ENCODE measurements around the gene CEP97. TPM values are rescaled to one million over a fixed set of nuclear protein-coding genes. Genes with fewer than 3 reads are reported as not detected.
A peak's percentile ranks its signal among the peaks of the same experiment; 100 is the strongest.

The CEP97 gene
- total RNA-seq, 1 experiment from 2014 or later = 6.1 TPM

- in situ Hi-C loops (cut with HindIII; ENCODE audit: low pct_unique_long_range_greater_than_20kb, low sequenced_read_pairs) = no loop called here
- DNase-seq (ENCODE audit: low read depth) = no peak
These were observed 82.1 kb downstream of the CEP97 start for GRCh38 chr3:101806491-101806890.

DNA sequence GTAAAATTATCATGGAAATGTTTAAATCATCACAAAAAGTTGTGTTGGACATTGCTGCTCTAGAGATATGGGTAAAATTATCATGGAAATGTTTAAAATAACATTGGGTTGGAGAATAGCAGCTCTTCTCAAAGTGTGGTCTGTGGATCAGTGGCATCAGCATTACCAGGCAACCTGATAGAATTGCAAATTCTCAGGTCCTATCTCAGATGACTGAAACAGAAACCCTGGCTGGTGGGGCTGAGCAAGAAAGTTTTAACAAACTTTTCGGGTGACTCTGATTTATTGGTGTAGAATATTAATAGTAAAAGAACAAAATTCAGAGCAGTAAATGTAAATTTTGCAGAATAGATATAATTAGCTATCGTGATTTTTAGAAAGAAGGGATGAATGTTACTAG lies 83.5 kb downstream of the CEP97 start:
- in situ Hi-C loops (cut with HindIII; ENCODE audit: low pct_unique_long_range_greater_than_20kb, low sequenced_read_pairs) = no loop called here
- DNase-seq (ENCODE audit: low read depth) = no peak

GRCh38 chr3:101809178-101810021 lies 85.0 kb downstream of the CEP97 start:
- peak; percentile 39 for DNase-seq (ENCODE audit: low read depth)
- in situ Hi-C loops (cut with HindIII; ENCODE audit: low pct_unique_long_range_greater_than_20kb, low sequenced_read_pairs) = no loop called here

GRCh38 chr3:101810022-101810418 lies 85.6 kb downstream of the CEP97 start:
- no peak for DNase-seq (ENCODE audit: low read depth)
- in situ Hi-C loops (cut with HindIII; ENCODE audit: low pct_unique_long_range_greater_than_20kb, low sequenced_read_pairs) = no loop called here

DNA sequence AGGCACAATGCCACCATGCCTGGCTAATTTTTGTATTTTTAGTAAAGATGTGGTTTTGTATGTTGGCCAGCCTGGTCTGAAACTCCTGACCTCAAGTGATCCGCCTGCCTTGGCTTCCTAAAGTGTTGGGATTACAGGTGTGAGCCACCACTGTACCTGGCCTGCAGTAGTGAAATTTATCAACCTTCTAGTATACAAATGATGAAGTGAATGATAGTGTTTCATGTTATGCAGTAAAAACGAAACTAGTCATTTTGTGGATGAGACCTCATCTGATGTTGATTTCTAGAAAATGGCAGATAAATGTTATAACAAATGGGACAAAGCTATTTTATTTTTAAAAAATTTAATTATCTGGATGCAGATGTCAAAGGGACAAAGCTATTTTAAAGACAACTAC lies 87.5 kb downstream of the CEP97 start:
- in situ Hi-C loops (cut with HindIII; ENCODE audit: low pct_unique_long_range_greater_than_20kb, low sequenced_read_pairs) = no loop called here

DNA sequence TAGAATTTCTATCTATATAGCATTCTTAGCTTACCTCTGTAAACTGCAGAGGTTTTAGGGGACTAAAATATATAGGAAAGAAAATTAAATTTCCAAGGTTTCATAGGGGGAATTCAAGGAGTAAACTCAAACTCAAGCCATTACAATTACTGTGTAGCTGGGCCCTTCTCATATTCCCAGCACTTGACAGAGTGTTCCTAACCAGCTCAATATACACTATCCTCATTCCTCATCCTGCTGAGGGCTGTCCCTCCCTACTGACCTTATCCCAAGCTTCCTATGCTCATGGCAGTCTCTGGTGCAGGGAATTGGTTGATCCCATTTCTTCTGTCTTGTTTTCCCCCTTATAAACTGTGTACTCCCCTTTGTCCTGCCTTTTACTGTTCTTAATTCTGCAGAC lies 88.5 kb downstream of the CEP97 start:
- in situ Hi-C loops (cut with HindIII; ENCODE audit: low pct_unique_long_range_greater_than_20kb, low sequenced_read_pairs) = no loop called here
- no peak for DNase-seq (ENCODE audit: low read depth)

More for the DNA sequence above, 87.5 kb downstream of the CEP97 start:
- no peak for DNase-seq (ENCODE audit: low read depth)

DNA sequence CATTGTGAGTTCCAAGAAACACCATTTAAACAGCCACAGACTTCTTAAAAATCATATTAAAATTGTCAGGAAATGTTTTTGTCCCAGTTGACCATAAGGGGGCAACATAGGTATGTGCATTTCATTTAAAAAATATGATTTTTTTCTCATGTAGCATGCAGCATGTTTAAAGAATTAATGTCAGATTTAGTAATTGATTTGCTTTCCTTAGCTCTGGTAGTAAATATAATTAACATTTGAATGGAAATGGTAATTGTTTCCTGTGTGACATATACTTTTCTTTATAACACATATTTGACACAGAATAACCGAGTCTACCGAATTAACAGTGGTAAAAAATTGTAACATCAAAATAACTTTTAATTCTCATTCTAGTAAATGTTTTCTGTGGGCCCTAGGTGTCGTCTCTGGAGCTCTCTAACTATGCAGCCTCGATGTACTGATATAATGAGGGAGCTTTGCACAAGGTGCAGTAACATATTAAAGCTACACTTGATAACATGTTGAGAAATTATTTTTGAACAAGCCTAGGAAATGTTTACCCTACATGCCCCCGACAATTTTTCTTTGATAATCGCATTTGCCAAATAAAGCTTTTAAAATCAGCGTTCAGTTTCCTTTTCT lies 89.5 kb downstream of the CEP97 start:
- DNase-seq (ENCODE audit: low read depth) = no peak
- in situ Hi-C loops (cut with HindIII; ENCODE audit: low pct_unique_long_range_greater_than_20kb, low sequenced_read_pairs) = no loop called here

DNA sequence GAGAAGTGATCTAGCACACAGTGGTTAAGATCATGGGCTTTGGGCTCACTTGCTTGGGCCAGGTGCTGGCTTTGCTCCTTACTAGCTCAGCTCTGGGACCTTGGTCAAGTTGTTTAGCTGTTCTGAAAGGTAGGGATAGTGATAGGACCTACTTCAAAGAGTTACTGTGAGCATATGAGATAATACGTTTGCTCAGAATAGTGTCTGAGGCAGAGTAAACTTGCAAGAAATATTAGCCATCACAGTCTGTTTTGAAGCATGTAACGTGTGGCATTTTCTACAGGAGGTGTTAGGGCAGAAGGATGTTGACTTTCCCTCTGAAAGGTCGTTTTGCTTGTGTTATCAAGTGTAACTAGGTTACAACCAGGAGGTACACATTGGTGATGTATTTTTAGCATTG lies 90.4 kb downstream of the CEP97 start:
- DNase-seq (ENCODE audit: low read depth) = no peak
- in situ Hi-C loops (cut with HindIII; ENCODE audit: low pct_unique_long_range_greater_than_20kb, low sequenced_read_pairs) = no loop called here

DNA sequence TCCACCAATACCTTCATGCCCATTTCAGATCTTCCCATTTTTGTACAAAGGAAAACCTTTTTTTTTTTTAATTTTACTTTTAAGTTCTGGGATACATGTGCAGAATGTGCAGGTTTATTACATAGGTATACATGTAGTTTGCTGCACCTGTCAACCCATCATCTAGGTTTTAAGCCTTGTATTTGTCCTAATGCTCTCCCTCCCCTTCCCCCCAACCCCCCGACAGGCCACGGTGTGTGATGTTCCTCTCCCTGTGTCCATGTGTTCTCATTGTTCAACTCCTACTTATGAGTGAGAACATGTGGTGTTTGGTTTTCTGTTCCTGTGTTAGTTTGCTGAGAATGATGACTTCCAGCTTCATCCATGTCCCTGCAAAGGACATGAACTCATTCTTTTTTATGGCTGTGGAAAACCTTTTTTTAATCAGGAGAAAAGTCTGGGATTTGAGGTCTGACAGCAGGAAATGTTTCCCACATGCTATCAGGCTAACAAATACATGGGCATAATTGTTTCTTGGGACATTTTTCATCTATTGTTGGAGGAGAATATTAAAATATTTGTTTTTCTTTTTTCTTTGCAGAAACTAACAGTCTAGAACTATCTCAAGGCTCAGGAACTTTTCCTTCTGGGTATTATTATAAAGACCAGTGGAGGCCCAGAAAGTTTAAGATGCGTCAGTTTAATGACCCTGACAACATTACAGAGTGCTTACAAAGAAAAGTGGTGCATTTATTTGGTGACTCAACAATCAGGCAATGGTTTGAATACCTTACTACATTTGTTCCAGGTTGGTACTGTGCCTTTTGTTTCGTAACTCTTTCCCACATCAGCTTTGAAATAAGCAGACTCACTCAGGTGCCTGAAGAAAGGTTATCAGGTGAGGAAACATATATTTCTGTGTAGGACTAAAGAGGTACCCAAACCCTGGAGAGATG lies 92.1 kb downstream of the CEP97 start:
- no peak for DNase-seq (ENCODE audit: low read depth)
- in situ Hi-C loops (cut with HindIII; ENCODE audit: low pct_unique_long_range_greater_than_20kb, low sequenced_read_pairs) = no loop called here

DNA sequence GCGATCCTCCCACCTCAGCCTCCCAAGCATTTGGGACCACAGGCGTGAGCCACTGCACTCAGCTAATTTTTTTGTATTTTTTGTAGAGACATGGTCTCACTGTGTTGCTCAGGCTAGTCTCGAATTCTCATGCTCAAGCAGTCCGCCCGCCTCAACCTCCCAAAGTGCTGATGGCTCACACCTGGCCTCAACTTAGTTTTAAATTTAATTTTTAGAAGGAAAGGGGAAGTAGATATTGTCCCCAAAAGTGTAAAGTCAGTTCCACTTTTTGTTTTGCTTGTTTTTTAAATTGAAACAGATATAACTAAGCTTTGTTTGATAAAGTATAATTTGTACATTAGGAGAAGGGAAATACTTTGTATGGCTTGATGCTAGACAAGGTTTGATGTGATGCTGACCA lies 93.6 kb downstream of the CEP97 start:
- no peak for DNase-seq (ENCODE audit: low read depth)
- in situ Hi-C loops (cut with HindIII; ENCODE audit: low pct_unique_long_range_greater_than_20kb, low sequenced_read_pairs) = no loop called here

DNA sequence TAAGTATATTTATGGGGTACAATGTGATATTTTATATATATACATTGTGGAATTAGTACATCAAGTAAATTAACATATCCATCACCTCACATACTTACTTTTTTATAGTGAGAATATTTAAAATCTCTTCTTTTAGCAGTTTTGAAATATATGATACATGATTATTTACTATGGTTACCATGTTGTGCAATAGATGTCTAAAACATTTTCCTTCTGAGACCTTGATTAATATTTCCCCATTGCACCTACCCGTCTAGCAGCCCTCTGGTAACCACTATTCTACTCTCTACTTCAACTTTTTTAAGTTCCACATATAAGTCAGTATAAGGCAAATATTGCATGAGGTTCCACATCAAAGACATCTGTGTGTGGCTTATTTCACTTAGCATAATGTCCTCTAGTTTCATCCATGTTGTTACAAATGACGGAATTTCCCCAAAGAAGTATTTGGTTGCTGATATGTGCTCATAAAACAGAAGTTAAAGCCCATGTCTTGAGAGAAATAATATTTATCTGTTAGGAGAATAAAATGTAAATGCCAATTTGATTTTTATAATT lies 95.3 kb downstream of the CEP97 start:
- no peak for DNase-seq (ENCODE audit: low read depth)
- in situ Hi-C loops (cut with HindIII; ENCODE audit: low pct_unique_long_range_greater_than_20kb, low sequenced_read_pairs) = no loop called here

Other genes with a start within 250 kb of the CEP97 start
- gene SENP7, start 211.4 kb upstream of the CEP97 start, total RNA-seq (2014; rRNA removed; shearing (Covaris generic); ENCODE audit: low replicate concordance) = 1.2 and 2.7 TPM in 2 replicates
- 21.3 and 31.7 TPM in 2 replicates for gene TRMT10C, start 162.7 kb upstream of the CEP97 start, total RNA-seq (2014; rRNA removed; shearing (Covaris generic); ENCODE audit: low replicate concordance)
- gene PCNP, start 150.4 kb upstream of the CEP97 start, total RNA-seq (2014; rRNA removed; shearing (Covaris generic); ENCODE audit: low replicate concordance) = 52.2 and 74.8 TPM in 2 replicates
- 9.4 and 9.8 TPM in 2 replicates for gene ZBTB11, start 47.5 kb upstream of the CEP97 start, total RNA-seq (2014; rRNA removed; shearing (Covaris generic); ENCODE audit: low replicate concordance)
- gene RPL24, start 37.9 kb upstream of the CEP97 start, total RNA-seq (2014; rRNA removed; shearing (Covaris generic); ENCODE audit: low replicate concordance) = 1,078 and 1,267 TPM in 2 replicates
- 38.5 and 44.6 TPM in 2 replicates for gene NXPE3, start 54.6 kb downstream of the CEP97 start, total RNA-seq (2014; rRNA removed; shearing (Covaris generic); ENCODE audit: low replicate concordance)
- gene NFKBIZ, start 124.9 kb downstream of the CEP97 start, total RNA-seq (2014; rRNA removed; shearing (Covaris generic); ENCODE audit: low replicate concordance) = 45.4 and 53.5 TPM in 2 replicates

All from Caki2 (cell line).